Mesendoderm (in vitro differentiated cells): Measurements from ENCODE around the gene COL4A2.
A peak's percentile ranks its signal among the peaks of the same experiment; 100 is the strongest.

Source experiments
- DNase-seq: peaks from one replicate; pipeline ENCODE4 v3.0.0; 2013
- H2AK5ac ChIP-seq: 2 replicates; pipeline ENCODE4 v1.6.1; 2013; ENCODE audit warnings: low read length, inconsistent platforms
- H2BK120ac ChIP-seq: 2 replicates; pipeline ENCODE4 v1.6.1; 2013; ENCODE audit warnings: low read depth, mild to moderate bottlenecking, low read length, moderate library complexity, mixed read lengths
- H2BK15ac ChIP-seq: replicated peaks from 2 replicates; pipeline ENCODE4 v1.6.1; 2013; ENCODE audit warnings: low read depth, mild to moderate bottlenecking, moderate library complexity
- H2BK5ac ChIP-seq: 2 replicates; pipeline ENCODE4 v1.6.1; 2013; ENCODE audit warnings: low read length, inconsistent platforms
- H3K18ac ChIP-seq: 2 replicates; pipeline ENCODE4 v1.6.1; 2013; ENCODE audit warnings: mild to moderate bottlenecking, low read length, mixed read lengths
- H3K23ac ChIP-seq: one replicate; pipeline ENCODE4 v1.6.1; 2013; ENCODE audit warnings: low read length
- H3K27ac ChIP-seq: 2 replicates; pipeline ENCODE4 v1.5.1; 2013; ENCODE audit warnings: low read depth, mild to moderate bottlenecking, inconsistent platforms, low read length, moderate library complexity
- H3K27me3 ChIP-seq: 2 replicates; pipeline ENCODE4 v1.6.1; 2013; ENCODE audit warnings: low read length, control low read depth, mild to moderate bottlenecking, inconsistent platforms; ENCODE audit not compliant: insufficient read depth, poor library complexity
- H3K36me3 ChIP-seq: 2 replicates; pipeline ENCODE4 v1.6.1; 2013; ENCODE audit warnings: low read length, inconsistent platforms; ENCODE audit not compliant: control insufficient read depth, insufficient read depth
- H3K4ac ChIP-seq: one replicate; pipeline ENCODE4 v1.6.1; 2013; ENCODE audit warnings: low read depth, mild to moderate bottlenecking, low read length, moderate library complexity
- H3K4me1 ChIP-seq: 2 replicates; pipeline ENCODE4 v1.6.1; 2013; ENCODE audit warnings: low read depth, low read length, inconsistent platforms; ENCODE audit not compliant: control insufficient read depth
- H3K4me2 ChIP-seq: 2 replicates; pipeline ENCODE4 v1.6.1; 2013; ENCODE audit warnings: low read length
- H3K4me3 ChIP-seq: 2 replicates; pipeline ENCODE4 v1.5.1; 2013; ENCODE audit warnings: mild to moderate bottlenecking, low read length
- H3K56ac ChIP-seq: one replicate; pipeline ENCODE4 v1.6.1; 2013; ENCODE audit warnings: low read length
- H3K79me1 ChIP-seq: 2 replicates; pipeline ENCODE4 v1.6.1; 2013; ENCODE audit warnings: low read length, inconsistent platforms
- H3K79me2 ChIP-seq: 2 replicates; pipeline ENCODE4 v1.6.1; 2013; ENCODE audit warnings: mild to moderate bottlenecking, low read length; ENCODE audit not compliant: control insufficient read depth, insufficient read depth
- H3K9ac ChIP-seq: 2 replicates; pipeline ENCODE4 v1.6.1; 2013; ENCODE audit warnings: low read length, inconsistent platforms
- H4K5ac ChIP-seq: one replicate; pipeline ENCODE4 v1.6.1; 2013; ENCODE audit warnings: low read length
- H4K8ac ChIP-seq: one replicate; pipeline ENCODE4 v1.6.1; 2013; ENCODE audit warnings: low read depth, mild to moderate bottlenecking, control low read depth, low read length, moderate library complexity
- WGBS: extraction: QIAGEN DNeasy Blood & Tissue Kit; methylation state at CpG from one replicate; pipeline ENCODE4 v1.1.7; 2013; ENCODE audit warnings: low lambda C conversion rate, missing lambda C conversion rate; ENCODE audit not compliant: insufficient coverage; ENCODE audit errors: extremely low coverage; 5-methylcytosine and 5-hydroxymethylcytosine counted together

The COL4A2 gene

DNA sequence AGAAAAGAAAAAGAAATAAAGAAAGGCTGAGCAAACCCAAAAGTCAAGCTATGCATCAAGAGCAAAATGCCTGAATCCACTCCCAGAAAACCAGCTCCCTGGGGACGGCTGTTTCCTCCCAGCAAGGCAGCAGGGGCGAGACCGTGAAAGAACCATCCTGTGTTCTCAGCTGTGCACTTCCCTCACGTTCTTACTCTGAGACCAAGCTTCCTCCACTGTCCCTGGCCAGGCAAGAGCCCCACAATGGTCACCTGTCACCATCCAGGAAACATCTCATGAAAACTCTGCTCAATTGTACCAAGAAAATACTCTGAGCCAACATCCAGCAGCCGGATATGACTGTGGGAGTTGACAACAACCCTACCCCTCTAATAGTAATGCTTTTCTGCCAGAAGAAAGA is 231.5 kb downstream of the COL4A2 start:
- WGBS, result no CpG with 5 or more reads among the region's 5 CpGs
- Histone ChIP-seq H3K4me3 (no peak overlapping the region), H3K36me3 (no peaks in the 10 kb centered on the region), H2BK120ac (no peak overlapping the region), H2AK5ac (no peak overlapping the region), H3K27ac (no peak overlapping the region), H3K79me1 (peaks cover 12% of the 10 kb centered on the region), H4K5ac (no peak overlapping the region), H2BK5ac (no peak overlapping the region), H3K4me1 (peaks cover 10% of the 10 kb centered on the region), H3K18ac (no peak overlapping the region), H3K56ac (peak overlapping the region; percentile 50), H3K23ac (no peak overlapping the region), H3K27me3 (no peaks in the 10 kb centered on the region), H2BK15ac (no peak overlapping the region), H3K4ac (no peak overlapping the region), H3K79me2 (peaks cover 3% of the 10 kb centered on the region), H4K8ac (no peak overlapping the region), H3K9ac (peak overlapping the region; percentile 22), H3K4me2 (no peak overlapping the region)
- no peak for DNase-seq

DNA sequence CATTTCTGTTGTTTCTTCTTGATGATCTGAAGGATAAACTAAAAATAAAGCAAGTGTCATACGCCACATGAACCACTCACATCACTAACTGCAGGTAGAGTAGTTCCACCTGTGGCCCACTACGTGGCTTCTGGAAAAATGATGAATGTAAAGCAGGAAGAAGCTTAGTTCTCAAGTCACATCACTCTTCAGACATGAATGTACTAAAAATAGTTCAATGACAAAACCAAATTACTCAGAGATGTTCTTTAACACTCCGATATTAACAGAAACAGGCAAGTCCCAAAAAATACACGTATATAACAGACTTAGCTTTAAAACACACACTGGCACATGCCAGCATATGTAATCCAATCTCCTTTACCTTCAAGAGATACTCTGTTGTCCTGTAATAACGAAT is 232.8 kb downstream of the COL4A2 start:
- no CpG with 5 or more reads among the region's 5 CpGs for WGBS
- Histone ChIP-seq H3K4me2 (no peak overlapping the region), H3K18ac (no peak overlapping the region), H3K4me1 (peaks cover 10% of the 10 kb centered on the region), H2BK120ac (no peak overlapping the region), H2BK15ac (no peak overlapping the region), H3K4ac (no peak overlapping the region), H2BK5ac (no peak overlapping the region), H3K23ac (no peak overlapping the region), H4K5ac (no peak overlapping the region), H3K9ac (no peak overlapping the region), H4K8ac (no peak overlapping the region), H2AK5ac (no peak overlapping the region), H3K56ac (no peak overlapping the region), H3K36me3 (no peaks in the 10 kb centered on the region), H3K27ac (no peak overlapping the region), H3K79me1 (peaks cover 14% of the 10 kb centered on the region), H3K27me3 (no peaks in the 10 kb centered on the region), H3K79me2 (peaks cover 8% of the 10 kb centered on the region), H3K4me3 (no peak overlapping the region)
- no peak for DNase-seq

DNA sequence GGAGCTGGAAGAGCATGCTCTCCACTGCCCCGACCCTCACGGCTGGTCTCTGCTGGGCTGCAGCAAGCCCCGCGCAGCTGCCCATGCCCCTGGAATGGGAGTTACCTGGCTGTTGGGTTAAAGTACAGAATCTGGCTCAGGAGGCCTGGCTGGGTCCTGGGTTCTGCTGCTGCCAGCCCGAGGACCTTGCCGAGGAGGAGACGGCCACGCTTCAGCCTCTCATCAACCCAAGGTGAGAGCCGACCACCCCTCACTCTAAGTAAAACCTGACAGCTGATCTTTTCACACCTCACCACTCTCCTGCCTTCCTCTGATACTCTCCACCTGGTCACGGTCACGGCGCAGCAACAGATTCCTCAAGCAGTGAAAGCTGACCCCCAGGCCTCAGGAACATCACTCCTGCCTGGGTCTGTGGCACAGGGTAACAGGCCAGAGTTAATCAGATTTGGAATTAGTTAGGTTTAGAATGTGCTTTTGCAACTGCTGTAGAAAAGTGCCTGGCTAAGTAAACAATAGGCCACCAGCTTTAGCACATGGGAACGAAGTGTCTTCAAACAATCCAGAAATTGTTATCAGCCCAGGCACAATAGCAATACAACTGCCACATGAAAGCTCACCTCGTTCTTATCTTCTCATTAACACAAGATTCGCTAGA is 233.9 kb downstream of the COL4A2 start:
- H3K4me3 ChIP-seq, result no peak overlapping the region
- peaks cover 10% of the 10 kb centered on the region for H3K79me2 ChIP-seq
- peaks cover 10% of the 10 kb centered on the region for H3K4me1 ChIP-seq
- peak overlapping the region; percentile 37 for H3K27ac ChIP-seq
- no peaks in the 10 kb centered on the region for H3K36me3 ChIP-seq
- no peak overlapping the region for H2AK5ac ChIP-seq
- peak; percentile 92 for DNase-seq
- H3K23ac ChIP-seq, result no peak overlapping the region
- H4K5ac ChIP-seq, result no peak overlapping the region
- no peak overlapping the region for H3K4me2 ChIP-seq
- no peak overlapping the region for H4K8ac ChIP-seq
- H3K79me1 ChIP-seq, result peaks cover 12% of the 10 kb centered on the region
- no peaks in the 10 kb centered on the region for H3K27me3 ChIP-seq
- no peak overlapping the region for H2BK15ac ChIP-seq
- H3K18ac ChIP-seq, result no peak overlapping the region
- WGBS, result no CpG with 5 or more reads among the region's 15 CpGs
- H3K56ac ChIP-seq, result peak overlapping the region; percentile 45
- H3K4ac ChIP-seq, result no peak overlapping the region
- no peak overlapping the region for H3K9ac ChIP-seq
- no peak overlapping the region for H2BK5ac ChIP-seq
- H2BK120ac ChIP-seq, result no peak overlapping the region

- Histone ChIP-seq H2BK15ac (no peak overlapping the region), H4K8ac (no peak overlapping the region), H3K79me1 (peaks cover 10% of the 10 kb centered on the region), H3K56ac (peak overlapping the region; percentile 74), H3K27ac (peak overlapping the region; percentile 37), H3K9ac (peak overlapping the region; percentile 18), H3K36me3 (no peaks in the 10 kb centered on the region), H2AK5ac (no peak overlapping the region), H3K79me2 (peaks cover 10% of the 10 kb centered on the region), H4K5ac (no peak overlapping the region), H3K4me1 (peaks cover 10% of the 10 kb centered on the region), H3K27me3 (no peaks in the 10 kb centered on the region), H2BK5ac (peak overlapping the region; percentile 26), H3K23ac (no peak overlapping the region), H3K4me2 (peak overlapping the region; percentile 10), H3K4me3 (no peak overlapping the region), H3K4ac (no peak overlapping the region), H2BK120ac (no peak overlapping the region), H3K18ac (no peak overlapping the region)
- no CpG with 5 or more reads among the region's 4 CpGs for WGBS
- no peak for DNase-seq
These were observed 234.4 kb downstream of the COL4A2 start for GRCh38 chr13:110541526-110541920.

GRCh38 chr13:110542169-110542796 is 235.2 kb downstream of the COL4A2 start:
- Histone ChIP-seq H2BK120ac (no peak overlapping the region), H3K27ac (no peak overlapping the region), H3K18ac (no peak overlapping the region), H3K56ac (no peak overlapping the region), H3K4me3 (no peak overlapping the region), H2BK15ac (no peak overlapping the region), H3K23ac (no peak overlapping the region), H3K79me1 (peaks cover 13% of the 10 kb centered on the region), H3K27me3 (no peaks in the 10 kb centered on the region), H3K4me2 (no peak overlapping the region), H3K4ac (no peak overlapping the region), H2AK5ac (peak overlapping the region; percentile 60), H2BK5ac (no peak overlapping the region), H3K9ac (no peak overlapping the region), H4K8ac (no peak overlapping the region), H4K5ac (no peak overlapping the region), H3K4me1 (peaks cover 10% of the 10 kb centered on the region), H3K36me3 (no peaks in the 10 kb centered on the region), H3K79me2 (peaks cover 10% of the 10 kb centered on the region)
- WGBS, result no CpG with 5 or more reads among the region's 6 CpGs
- DNase-seq, result no peak
